Ovary (tissue), 9 donors: Measurements from ENCODE around the gene DIABLO. TPM values are rescaled to one million over a fixed set of nuclear protein-coding genes. Genes with fewer than 3 reads are reported as not detected.

ENCODE experiments used
- DNase-seq, 5 donors: peaks; one replicate each; pipeline ENCODE4 v3.0.0-alpha.2; 2019 to 2020
- H3K27ac ChIP-seq, 2 donors: fragments of 200-600 bp; one replicate each; pipeline versions ENCODE4 v1.5.1 to v1.8.0; 2019 to 2022
- H3K27me3 ChIP-seq: fragments of 200-600 bp; one replicate; pipeline ENCODE4 v1.8.0; 2022
- H3K36me3 ChIP-seq: fragments of 200-600 bp; sonication (generic); one replicate; pipeline ENCODE4 v1.5.1; 2019
- H3K4me1 ChIP-seq: one replicate; pipeline ENCODE4 v1.8.1; 2013; ENCODE audit warnings: mild to moderate bottlenecking, moderate library complexity; ENCODE audit not compliant: insufficient read depth
- H3K4me3 ChIP-seq: fragments of 200-600 bp; sonication (generic); one replicate; pipeline ENCODE4 v1.5.1; 2017
- H3K9me3 ChIP-seq, 2 donors: fragments of 200-600 bp in 1 of 2; sonication (generic) in 1 of 2; one replicate each; pipeline versions ENCODE4 v1.5.1 to v1.8.1; 2013 to 2019; ENCODE audit warnings: mild to moderate bottlenecking in 1 of 2, moderate library complexity in 1 of 2
- CTCF ChIP-seq, 3 donors: fragments of 450-650 bp in 2 of 3; fragments of 200-600 bp in 1 of 3; IDR thresholded peaks; one replicate each; pipeline versions ENCODE4 v1.5.1 to v1.8.0; 2016 to 2022; ENCODE audit warnings: antibody characterized with exemption in 3 of 3, mild to moderate bottlenecking in 1 of 3
- EP300 ChIP-seq: sonication (generic); formaldehyde crosslinking; IDR thresholded peaks from one replicate; pipeline ENCODE4 v1.6.1; 2017; ENCODE audit warnings: antibody characterized with exemption
- POLR2A ChIP-seq: fragments of 450-650 bp; IDR thresholded peaks from one replicate; pipeline ENCODE4 v1.6.1; 2017; ENCODE audit warnings: antibody characterized with exemption, mild to moderate bottlenecking, moderate library complexity
- WGBS, 3 donors: extraction: QIAGEN DNeasy Blood & Tissue Kit in 1 of 3; methylation state at CpG; one replicate each; pipeline versions ENCODE4 v1.1.5 to v1.1.7; 2013 to 2017; 5-methylcytosine and 5-hydroxymethylcytosine counted together
- intact Hi-C, 4 donors: fragments of 100-400 bp; cut with DNase I; formaldehyde crosslinking; loops; one replicate each; pipeline versions ENCODE4 v1.11.0 to v1.15.1; 2022 to 2023
- polyA plus RNA-seq, 2 donors: library from polyadenylated mRNA; stranded (reverse); fragments of 200-250 nt in 1 of 2; fragments of 350-450 nt in 1 of 2; fragmentation: Illumina TruSeq in 1 of 2; extraction: RNeasy Lipid Tissue Mini Kit (QIAGEN cat#74804) in 1 of 2; gene quantifications; one replicate each; pipeline ENCODE4 v1.2.3, GENCODE V29; 2013 to 2014
- small RNA-seq: library from RNA; depleted of rRNA; stranded (forward); fragments of <200 nt; gene quantifications from one replicate; pipeline ENCODE3, GENCODE V24; 2016
- total RNA-seq, 7 donors: library from RNA; depleted of rRNA in 2 of 7; stranded (reverse); fragments of >200 nt in 2 of 7; fragmentation: NEBNext Ultra II Directional in 3 of 7; extraction: Animal tissue kit (Norgen Biotek cat#: 25700) in 3 of 7; gene quantifications; one replicate each; pipeline versions ENCODE4 v1.1.0 to v1.2.4, GENCODE V29; 2016 to 2023
- donor health status: DM: no; HTN: no; CAD: no; lungs with moderate emphysema.
- donor health status: DM: no; HTN: no; CAD: no.
- donor health status: Bipolar disorder and iron deficiency.
- donor health status: DM: yes; HTN: yes; CAD: no.
- donor health status: DM: no; HTN: no; CAD: no.
- donor health status: DM: yes; HTN: yes; CAD: no.

The DIABLO gene
- total and polyA plus RNA-seq, 9 donors, result 35.9 to 92.1 (median 41.1) TPM

- H3K27me3 ChIP-seq, result no peaks in the 10 kb centered on the region
- intact Hi-C loops, result no loop called here
- DNase-seq, result no peak
- TF ChIP-seq CTCF (IDR thresholded peaks at IDR 0.05) (no peak), EP300 (no peak), POLR2A (no peak)
- no peaks in the 10 kb centered on the region for H3K9me3 ChIP-seq
- no peak overlapping the region for H3K4me3 ChIP-seq
- H3K27ac ChIP-seq, result no peak overlapping the region
- no peaks in the 10 kb centered on the region for H3K4me1 ChIP-seq
- 77 to 87% (median 82%) methylated on average over 11 of the region's 11 CpGs for WGBS, 3 donors
- H3K36me3 ChIP-seq, result no peaks in the 10 kb centered on the region
Observed at GRCh38 chr12:122160761-122161160, 65.1 kb downstream of the DIABLO start.

- Histone ChIP-seq H3K36me3 (no peaks in the 10 kb centered on the region), H3K4me1 (no peaks in the 10 kb centered on the region), H3K9me3 (no peaks in the 10 kb centered on the region), H3K27ac (no peak overlapping the region), H3K27me3 (no peaks in the 10 kb centered on the region), H3K4me3 (no peak overlapping the region)
- DNase-seq, result no peak
- intact Hi-C loops, result no loop called here
- WGBS, 3 donors, result 74 to 85% (median 77%) methylated on average over 4 of the region's 4 CpGs
- TF ChIP-seq POLR2A (no peak), EP300 (no peak), CTCF (IDR thresholded peaks at IDR 0.05) (no peak)
Observed at GRCh38 chr12:122159882-122160281, 66.0 kb downstream of the DIABLO start.

GRCh38 chr12:122158700-122159285, 67.1 kb downstream of the DIABLO start:
- WGBS, 3 donors, result 91% methylated on average over 7 of the region's 7 CpGs
- no peak for TF ChIP-seq POLR2A
- no peak for TF ChIP-seq CTCF (IDR thresholded peaks at IDR 0.05)
- TF ChIP-seq EP300, result no peak
- no peak for DNase-seq
- Histone ChIP-seq H3K4me1 (no peaks in the 10 kb centered on the region), H3K27ac (no peak overlapping the region), H3K4me3 (no peak overlapping the region), H3K36me3 (no peaks in the 10 kb centered on the region), H3K9me3 (no peaks in the 10 kb centered on the region), H3K27me3 (no peaks in the 10 kb centered on the region)
- intact Hi-C loops, result no loop called here

Small RNA genes within 50 kb of the gene (small RNA-seq; reads per million reads assigned to genes)
- gene DIABLO, result not detected

Other genes starting within 250 kb of the DIABLO start
- 1 to 10 TPM; 4.4 to 9.1 (median 7.2) TPM for gene BCL7A, start 204.2 kb downstream of the DIABLO start, total RNA-seq
- gene BCL7A, start 204.2 kb downstream of the DIABLO start, polyA plus RNA-seq, result 1 to 10 TPM; 5.0 to 6.4 TPM
- gene MLXIP, start 147.3 kb downstream of the DIABLO start, total RNA-seq, result 100 to 1,000 TPM in 2 of 7 donors, 10 to 100 TPM in 5; 23.2 to 111 (median 85.9) TPM
- gene MLXIP, start 147.3 kb downstream of the DIABLO start, polyA plus RNA-seq, result 10 to 100 TPM; 34.0 to 43.7 TPM
- gene IL31, start 51.8 kb downstream of the DIABLO start, total RNA-seq, result not detected
- not detected for gene IL31, start 51.8 kb downstream of the DIABLO start, polyA plus RNA-seq
- gene LRRC43, start 42.9 kb downstream of the DIABLO start, total RNA-seq, result 10 to 100 TPM in 1 of 7 donors, 1 to 10 TPM in 4, under 1 TPM in 1, not detected in 1; 0.50 to 12.9 (median 1.3) TPM
- under 1 TPM; 0.47 to 0.56 TPM for gene LRRC43, start 42.9 kb downstream of the DIABLO start, polyA plus RNA-seq
- under 1 TPM in 1 of 7 donors, not detected in 6; 0.15 TPM for gene B3GNT4, start 22.3 kb downstream of the DIABLO start, total RNA-seq
- gene B3GNT4, start 22.3 kb downstream of the DIABLO start, polyA plus RNA-seq, result under 1 TPM in 1 of 2 donors, not detected in 1; 0.42 TPM
- gene VPS33A, start 40.4 kb upstream of the DIABLO start, total RNA-seq, result 10 to 100 TPM; 11.9 to 15.7 (median 13.1) TPM
- 10 to 100 TPM in 1 of 2 donors, 1 to 10 TPM in 1; 9.4 to 22.5 TPM for gene VPS33A, start 40.4 kb upstream of the DIABLO start, polyA plus RNA-seq
- gene CLIP1, start 196.6 kb upstream of the DIABLO start, total RNA-seq, result 10 to 100 TPM; 30.4 to 71.5 (median 42.3) TPM
- 10 to 100 TPM; 16.2 to 35.7 TPM for gene CLIP1, start 196.6 kb upstream of the DIABLO start, polyA plus RNA-seq